GM23248 (cell line): ENCODE data around the gene NAALADL2. TPM values are rescaled to one million over a fixed set of nuclear protein-coding genes. Genes with fewer than 3 reads are reported as not detected.

Experiments used
- DNase-seq: peaks from one replicate; pipeline ENCODE4 v3.0.0-alpha.2; 2015
- H2AFZ ChIP-seq: fragments of 200-600 bp; sonication (generic); 2 replicates; pipeline ENCODE4 v1.6.1; 2016; ENCODE audit warnings: antibody characterized with exemption
- H3F3A ChIP-seq: fragments of 200-600 bp; sonication (generic); 2 replicates; pipeline ENCODE4 v1.6.1; 2016; ENCODE audit warnings: mild to moderate bottlenecking, antibody characterized with exemption, mixed run types; ENCODE audit not compliant: insufficient read depth
- H3K27ac ChIP-seq: fragments of 200-600 bp; sonication (generic); 2 replicates; pipeline ENCODE4 v1.5.1; 2016; ENCODE audit warnings: mild to moderate bottlenecking
- H3K27me3 ChIP-seq: fragments of 200-600 bp; sonication (generic); replicated peaks from 2 replicates; pipeline ENCODE4 v1.6.1; 2016; ENCODE audit warnings: mild to moderate bottlenecking; ENCODE audit not compliant: insufficient read depth
- H3K36me3 ChIP-seq: fragments of 200-600 bp; sonication (generic); 2 replicates; pipeline ENCODE4 v1.6.1; 2016; ENCODE audit warnings: low read depth, mild to moderate bottlenecking
- H3K4me1 ChIP-seq: fragments of 200-600 bp; sonication (generic); 2 replicates; pipeline ENCODE4 v1.6.1; 2016; ENCODE audit warnings: mild to moderate bottlenecking; ENCODE audit not compliant: insufficient read depth
- H3K4me2 ChIP-seq: fragments of 200-600 bp; sonication (generic); one replicate; pipeline ENCODE4 v1.6.1; 2016; ENCODE audit warnings: mild to moderate bottlenecking; ENCODE audit not compliant: unreplicated experiment
- H3K4me3 ChIP-seq: fragments of 200-600 bp; sonication (generic); 2 replicates; pipeline ENCODE4 v1.5.1; 2016; ENCODE audit warnings: mild to moderate bottlenecking
- H3K79me2 ChIP-seq: fragments of 200-600 bp; sonication (generic); 2 replicates; pipeline ENCODE4 v1.6.1; 2016; ENCODE audit warnings: mild to moderate bottlenecking; ENCODE audit not compliant: insufficient read depth
- H3K9ac ChIP-seq: fragments of 200-600 bp; sonication (generic); 2 replicates; pipeline ENCODE4 v1.6.1; 2016; ENCODE audit warnings: mild to moderate bottlenecking
- H3K9me2 ChIP-seq: fragments of 200-600 bp; sonication (generic); 2 replicates; pipeline ENCODE4 v1.6.1; 2016; ENCODE audit warnings: mixed run types, mild to moderate bottlenecking, moderate library complexity; ENCODE audit not compliant: insufficient read depth
- H3K9me3 ChIP-seq: fragments of 200-600 bp; sonication (generic); one replicate; pipeline ENCODE4 v1.6.1; 2017; ENCODE audit warnings: low read depth
- H4K20me1 ChIP-seq: fragments of 200-600 bp; sonication (generic); 2 replicates; pipeline ENCODE4 v1.6.0; 2016; ENCODE audit not compliant: insufficient read depth
- EZH2 ChIP-seq: fragments of 200-600 bp; sonication (generic); IDR thresholded peaks from 2 replicates; pipeline ENCODE4 v1.6.1; 2018; ENCODE audit warnings: antibody characterized with exemption, mild to moderate bottlenecking; ENCODE audit not compliant: insufficient read depth, poor library complexity, severe bottlenecking
- EZH2phosphoT487 ChIP-seq: fragments of 200-600 bp; sonication (generic); IDR thresholded peaks from 2 replicates; pipeline ENCODE4 v1.6.1; 2018; ENCODE audit warnings: antibody characterized with exemption, moderate library complexity, mild to moderate bottlenecking, low read depth; ENCODE audit not compliant: insufficient read depth
- WGBS, 2 experiments: methylation state at CpG; one replicate each; pipeline ENCODE4 v1.1.6; 2015 to 2017; ENCODE audit warnings: low lambda C conversion rate in 2 of 2, low coverage in 1 of 2; ENCODE audit errors: missing lambda C conversion rate in 2 of 2; 5-methylcytosine and 5-hydroxymethylcytosine counted together
- in situ Hi-C: fragments of 300-500 bp; cut with MboI; formaldehyde crosslinking; loops from 2 replicates; pipeline ENCODE4 v1.15.0; 2020
- polyA plus RNA-seq: library from polyadenylated mRNA; unstranded; fragments of >200 nt; fragmentation: Nextera tagmentation; extraction: Ambion mirVana; gene quantifications from 2 replicates; pipeline ENCODE4 v1.2.1, GENCODE V29; 2016
- total RNA-seq: library from RNA; depleted of rRNA; stranded (reverse); fragments of >200 nt; shearing (Covaris generic); gene quantifications from 2 replicates; pipeline ENCODE4 v1.2.3, GENCODE V29; 2014

NAALADL2 gene
- total and polyA plus RNA-seq, 2 experiments from 2014 or later: 20.5 to 81.0 TPM

GRCh38 chr3:175443682-175444081, 584.5 kb downstream of the NAALADL2 start:
- Histone ChIP-seq H3K4me2 (no peak overlapping the region), H3K9me3 (no peaks in the 10 kb centered on the region), H3F3A (no peaks in the 10 kb centered on the region), H3K4me1 (no peaks in the 10 kb centered on the region), H3K9me2 (no peaks in the 10 kb centered on the region), H3K27me3 (no peaks in the 10 kb centered on the region), H4K20me1 (no peaks in the 10 kb centered on the region), H3K27ac (no peak overlapping the region), H2AFZ (no peak overlapping the region), H3K9ac (no peak overlapping the region), H3K79me2 (no peaks in the 10 kb centered on the region), H3K36me3 (no peaks in the 10 kb centered on the region), H3K4me3 (no peak overlapping the region)
- WGBS, 2 experiments: 82 to 85% methylated on average over 3 of the region's 3 CpGs
- in situ Hi-C loops: no loop called here
- DNase-seq: no peak
- TF ChIP-seq EZH2: no peak
- TF ChIP-seq EZH2phosphoT487: no peak

- no peak overlapping the region for H3K27ac ChIP-seq
- no peaks in the 10 kb centered on the region for H3K79me2 ChIP-seq
- in situ Hi-C loops: no loop called here
- no peaks in the 10 kb centered on the region for H3K4me1 ChIP-seq
- H3K4me2 ChIP-seq: no peak overlapping the region
- no peaks in the 10 kb centered on the region for H3K27me3 ChIP-seq
- DNase-seq: no peak
- no peaks in the 10 kb centered on the region for H4K20me1 ChIP-seq
- H3K9me3 ChIP-seq: no peaks in the 10 kb centered on the region
- H3K9ac ChIP-seq: no peak overlapping the region
- no peak for TF ChIP-seq EZH2phosphoT487
- TF ChIP-seq EZH2: no peak
- no peaks in the 10 kb centered on the region for H3F3A ChIP-seq
- no peak overlapping the region for H3K4me3 ChIP-seq
- 0 out of 2 replicates have a peak, but pooled peaks cover 1% of the 10 kb centered on the region for H3K9me2 ChIP-seq
- no peak overlapping the region for H2AFZ ChIP-seq
- H3K36me3 ChIP-seq: no peaks in the 10 kb centered on the region
- WGBS, 2 experiments: 97 to 98% methylated on average over 3 of the region's 3 CpGs
Observed at GRCh38 chr3:175445741-175446140, 586.6 kb downstream of the NAALADL2 start.

- no peak for DNase-seq
- no peak overlapping the region for H3K27ac ChIP-seq
- H3K9me3 ChIP-seq: no peaks in the 10 kb centered on the region
- H3K4me3 ChIP-seq: no peak overlapping the region
- no peaks in the 10 kb centered on the region for H3K79me2 ChIP-seq
- H3F3A ChIP-seq: no peaks in the 10 kb centered on the region
- no peak overlapping the region for H3K9ac ChIP-seq
- WGBS, 2 experiments: 88 to 90% methylated on average over 6 of the region's 6 CpGs
- H3K4me2 ChIP-seq: no peak overlapping the region
- 0 out of 2 replicates have a peak, but pooled peaks cover 6% of the 10 kb centered on the region for H3K9me2 ChIP-seq
- in situ Hi-C loops: no loop called here
- H4K20me1 ChIP-seq: no peaks in the 10 kb centered on the region
- TF ChIP-seq EZH2phosphoT487: no peak
- no peak for TF ChIP-seq EZH2
- H2AFZ ChIP-seq: no peak overlapping the region
- H3K4me1 ChIP-seq: no peaks in the 10 kb centered on the region
- H3K27me3 ChIP-seq: no peaks in the 10 kb centered on the region
- no peaks in the 10 kb centered on the region for H3K36me3 ChIP-seq
Observed at GRCh38 chr3:175447521-175447920, 588.4 kb downstream of the NAALADL2 start.

- Histone ChIP-seq H3K9ac (no peak overlapping the region), H3K9me2 (0 out of 2 replicates have a peak, but pooled peaks cover 6% of the 10 kb centered on the region), H4K20me1 (no peaks in the 10 kb centered on the region), H3K79me2 (no peaks in the 10 kb centered on the region), H3K4me3 (no peak overlapping the region), H3K4me2 (no peak overlapping the region), H3K27ac (no peak overlapping the region), H3K4me1 (peaks cover 14% of the 10 kb centered on the region), H3K36me3 (no peaks in the 10 kb centered on the region), H3F3A (peaks cover 15% of the 10 kb centered on the region; the same call in 1 of the 2 replicates), H3K27me3 (no peaks in the 10 kb centered on the region), H3K9me3 (no peaks in the 10 kb centered on the region), H2AFZ (no peak overlapping the region)
- 96% methylated on average over 3 of the region's 3 CpGs for WGBS, 2 experiments
- no peak for TF ChIP-seq EZH2phosphoT487
- TF ChIP-seq EZH2: no peak
- DNase-seq: no peak
- in situ Hi-C loops: no loop called here
Observed at GRCh38 chr3:175453361-175453760, 594.2 kb downstream of the NAALADL2 start.

- no peak overlapping the region for H3K27ac ChIP-seq
- 19 to 20% methylated on average over 2 of the region's 2 CpGs for WGBS, 2 experiments
- no peaks in the 10 kb centered on the region for H3K79me2 ChIP-seq
- no peaks in the 10 kb centered on the region for H4K20me1 ChIP-seq
- H2AFZ ChIP-seq: no peak overlapping the region
- TF ChIP-seq EZH2 (no peak), EZH2phosphoT487 (no peak)
- H3K9ac ChIP-seq: no peak overlapping the region
- in situ Hi-C loops: no loop called here
- H3K4me3 ChIP-seq: no peak overlapping the region
- no peaks in the 10 kb centered on the region for H3K9me2 ChIP-seq
- H3K4me1 ChIP-seq: peaks cover 14% of the 10 kb centered on the region
- peaks cover 15% of the 10 kb centered on the region; the same call in 1 of the 2 replicates for H3F3A ChIP-seq
- no peaks in the 10 kb centered on the region for H3K27me3 ChIP-seq
- peak; percentile 55 for DNase-seq
- H3K9me3 ChIP-seq: no peaks in the 10 kb centered on the region
- H3K36me3 ChIP-seq: no peaks in the 10 kb centered on the region
- peak overlapping the region; percentile 21 for H3K4me2 ChIP-seq
Observed at GRCh38 chr3:175456466-175456865, 597.3 kb downstream of the NAALADL2 start.
